Endothelial cell of umbilical vein (primary cell): ENCODE data around the gene VPS52. TPM values are rescaled to one million over a fixed set of nuclear protein-coding genes. Genes with fewer than 3 reads are reported as not detected.
"Not testable (repeated sequence)": the region's sequence is repeated elsewhere in the genome, so short reads cannot be mapped to it uniquely, and the experiment has no call there.

ENCODE experiments used
- BruUV-seq: library from RNA; stranded (reverse); fragments of 400-500 nt; replicated peaks from 2 replicates; lab custom pipeline; 2021; lab: Mats Ljungman, UMichigan
- CTCF ChIA-PET: fragments of 300-600, 350-600 bp; sonication (Branson Sonifier 250); formaldehyde crosslinking; loops from one replicate; lab custom pipeline; 2021; ENCODE audit warnings: antibody characterized with exemption, inconsistent platforms; lab: Charles Lee
- POLR2A ChIA-PET: fragments of 300-600, 350-600 bp; sonication (Branson Sonifier 250); formaldehyde crosslinking; loops from one replicate; lab custom pipeline; 2021; ENCODE audit warnings: antibody characterized with exemption, inconsistent platforms; lab: Charles Lee
- DNase-seq: peaks from one replicate; pipeline ENCODE4 v3.0.0-alpha.2; 2011; ENCODE audit warnings: low read depth, low spot score
- FAIRE-seq: peaks from 2 replicates; lab custom pipeline; 2011; peaks lifted over from hg19 to GRCh38; lab: Jason Lieb, UNC
- H2AFZ ChIP-seq: 2 replicates; pipeline ENCODE4 v1.6.0; 2012; ENCODE audit warnings: low read depth, low read length, control low read depth, inconsistent platforms
- H3K27ac ChIP-seq: 2 replicates; pipeline ENCODE4 v1.5.1; 2011; ENCODE audit warnings: low read depth, mild to moderate bottlenecking, control low read depth, low read length, moderate library complexity; ENCODE audit not compliant: insufficient read depth
- H3K27me3 ChIP-seq, 2 experiments: 2 replicates each; pipeline versions ENCODE4 v1.6.0 to v1.6.1; 2011; ENCODE audit warnings: low read length in 2 of 2, mixed read lengths in 1 of 2; ENCODE audit not compliant: control insufficient read depth in 2 of 2, insufficient read depth in 2 of 2
- H3K36me3 ChIP-seq, 2 experiments: 2 replicates in 1 of 2; 3 replicates in 1 of 2; pipeline ENCODE4 v1.5.1; 2011; ENCODE audit warnings: low read length in 2 of 2, mild to moderate bottlenecking in 1 of 2, moderate library complexity in 1 of 2; ENCODE audit not compliant: control insufficient read depth in 2 of 2, insufficient read depth in 2 of 2; ENCODE audit errors: extremely low read depth in 1 of 2
- H3K4me1 ChIP-seq: 3 replicates; pipeline ENCODE4 v1.5.1; 2011; ENCODE audit warnings: mild to moderate bottlenecking, low read length; ENCODE audit not compliant: control insufficient read depth, insufficient read depth; ENCODE audit errors: extremely low read depth
- H3K4me2 ChIP-seq: 2 replicates; pipeline ENCODE4 v1.6.1; 2011; ENCODE audit warnings: low read length, control low read depth, mixed read lengths; ENCODE audit not compliant: insufficient read depth
- H3K4me3 ChIP-seq, 3 experiments: fragments of 200-600 bp in 1 of 3; sonication (generic), shearing (Covaris generic) in 1 of 3; replicated peaks in 1 of 3; 2 replicates each; pipeline ENCODE4 v1.5.1; 2011 to 2016; ENCODE audit warnings: control low read depth in 3 of 3, low read length in 3 of 3, mild to moderate bottlenecking in 2 of 3, inconsistent platforms in 1 of 3, low read depth in 1 of 3, moderate library complexity in 1 of 3; ENCODE audit not compliant: insufficient read depth in 1 of 3
- H3K79me2 ChIP-seq: 2 replicates; pipeline ENCODE4 v1.6.0; 2012; ENCODE audit warnings: low read length, inconsistent platforms; ENCODE audit not compliant: control insufficient read depth, insufficient read depth
- H3K9ac ChIP-seq: replicated peaks from 2 replicates; pipeline ENCODE3; 2011; ENCODE audit warnings: low read length, control low read depth; ENCODE audit not compliant: insufficient read depth; ENCODE audit errors: extremely low read depth
- H3K9me1 ChIP-seq: replicated peaks from 3 replicates; pipeline ENCODE4 v1.6.0; 2011; ENCODE audit warnings: mild to moderate bottlenecking, low read length; ENCODE audit not compliant: control insufficient read depth, insufficient read depth; ENCODE audit errors: extremely low read depth
- H3K9me3 ChIP-seq: replicated peaks from 2 replicates; pipeline ENCODE4 v1.5.1; 2012; ENCODE audit warnings: low read length, inconsistent platforms; ENCODE audit not compliant: control insufficient read depth, insufficient read depth
- H4K20me1 ChIP-seq: replicated peaks from 2 replicates; pipeline ENCODE3; 2011; ENCODE audit warnings: mild to moderate bottlenecking, low read length; ENCODE audit not compliant: control insufficient read depth, insufficient read depth; ENCODE audit errors: extremely low read depth
- EZH2 ChIP-seq: IDR thresholded peaks from 2 replicates; pipeline ENCODE4 v1.6.1; 2012; ENCODE audit warnings: borderline replicate concordance, low read depth, mild to moderate bottlenecking, moderate library complexity, low read length, inconsistent platforms; ENCODE audit not compliant: severe bottlenecking
- FOS ChIP-seq: IDR thresholded peaks from 2 replicates; pipeline ENCODE4 v1.6.1; 2011; ENCODE audit warnings: mild to moderate bottlenecking, low read length, moderate library complexity, borderline replicate concordance; ENCODE audit not compliant: insufficient read depth
- GATA2 ChIP-seq: IDR thresholded peaks from 2 replicates; pipeline ENCODE4 v1.7.0; 2011; ENCODE audit warnings: low read depth, mild to moderate bottlenecking, moderate library complexity, mixed read lengths, low read length; ENCODE audit not compliant: insufficient read length, insufficient read depth
- JUN ChIP-seq: IDR thresholded peaks from 2 replicates; pipeline ENCODE4 v1.6.1; 2011; ENCODE audit warnings: borderline replicate concordance, low read depth; ENCODE audit not compliant: insufficient read length, insufficient read depth
- MYC ChIP-seq: IDR thresholded peaks from one replicate; pipeline ENCODE4 v1.6.1; 2011; ENCODE audit warnings: mild to moderate bottlenecking, low read depth, low read length
- POLR2AphosphoS5 ChIP-seq: IDR thresholded peaks from 2 replicates; pipeline ENCODE4 v1.6.1; 2012; ENCODE audit warnings: low read depth, mild to moderate bottlenecking, control low read depth, low read length, moderate library complexity; ENCODE audit not compliant: insufficient read depth
- dilution Hi-C: fragments of 300-500 bp; cut with MboI; formaldehyde crosslinking; loops from one replicate; pipeline ENCODE4 v1.15.0; 2019; ENCODE audit warnings: low sequenced_read_pairs; ENCODE audit not compliant: extremely low pct_ligation_motif_present
- intact Hi-C: fragments of 100-400 bp; cut with micrococcal nuclease; formaldehyde crosslinking; loops from one replicate; pipeline ENCODE4 v1.10.0; 2022
- polyA plus RNA-seq, 4 experiments: library from polyadenylated mRNA; depleted of rRNA in 3 of 4; stranded (reverse) in 3 of 4; unstranded in 1 of 4; fragments of >200 nt; gene quantifications; 2 replicates each; pipeline versions ENCODE4 v1.2.1 to v1.2.3, GENCODE V29; 2011 to 2012; ENCODE audit warnings: missing spikeins in 1 of 4
- total RNA-seq: library from RNA; stranded (reverse); gene quantifications from 2 replicates; pipeline ENCODE4 v1.2.3, GENCODE V29; 2021
- TF ChIP-seq, protein P1 (sequence below): IDR thresholded peaks from 2 replicates; pipeline ENCODE4 v1.6.1; 2011; ENCODE audit not compliant: insufficient read depth, insufficient read length
- TF ChIP-seq, protein P2 (sequence below), 2 donors: IDR thresholded peaks; 1 replicate in 1 of 2; 2 replicates in 1 of 2; pipeline ENCODE4 v1.5.1; 2011; ENCODE audit warnings: low read length in 2 of 2, mild to moderate bottlenecking in 2 of 2, moderate library complexity in 2 of 2, control low read depth in 1 of 2, inconsistent platforms in 1 of 2, low read depth in 1 of 2; ENCODE audit not compliant: insufficient read depth in 1 of 2; ENCODE audit errors: extremely low read depth in 1 of 2

Gene VPS52
- total and polyA plus RNA-seq, 2 donors (not counting 3 experiments of a cell fraction or from before 2014, with no cell fraction given) = 49.2 to 112 TPM

DNA sequence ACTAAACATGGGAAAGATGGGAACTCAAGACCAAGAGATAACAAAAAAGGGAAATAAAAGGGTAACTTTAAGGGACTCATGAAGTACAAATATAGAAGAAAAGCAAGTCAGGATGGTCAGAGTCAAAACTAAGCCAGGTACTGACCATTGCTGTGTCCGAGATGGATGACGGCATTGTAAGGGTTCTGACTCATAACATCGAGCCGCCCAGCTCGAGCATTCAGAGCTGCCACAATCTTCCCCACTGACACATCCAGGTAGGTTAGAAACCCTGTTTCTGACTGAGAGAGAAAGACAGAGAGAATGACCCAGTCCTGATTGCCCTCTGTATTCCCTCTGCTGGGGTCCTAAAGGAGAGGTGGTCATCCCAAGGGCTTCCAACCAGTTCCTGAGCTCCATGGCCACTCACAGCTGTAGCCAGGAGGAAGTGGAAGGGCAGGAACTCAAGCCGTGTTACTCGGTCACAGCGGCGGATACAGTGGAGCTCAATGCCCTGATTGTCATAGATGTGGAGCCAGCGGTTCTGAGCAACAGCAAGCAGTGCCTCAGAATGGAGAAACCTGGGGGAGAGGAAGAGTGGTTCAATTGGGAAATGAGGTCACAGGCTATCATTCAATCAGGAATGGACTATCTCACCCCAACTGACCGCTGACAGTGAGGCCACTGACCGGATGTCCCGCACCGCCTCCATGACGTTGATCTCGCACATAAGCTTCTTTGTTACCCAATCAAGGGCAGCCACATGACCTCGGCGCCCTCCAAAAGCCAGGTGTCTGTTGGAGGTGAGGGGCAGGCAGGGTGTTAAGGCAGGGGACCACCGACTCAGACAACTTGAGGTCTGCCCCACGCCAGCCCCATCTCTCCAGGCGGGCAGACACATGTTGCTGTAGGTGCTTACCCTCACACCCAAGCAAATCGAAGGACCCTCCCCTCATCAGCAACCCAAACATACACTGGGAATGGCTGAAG lies 15.6 kb upstream of the VPS52 start:
- Histone ChIP-seq H3K79me2 (peaks cover 27% of the 10 kb centered on the region), H3K4me2 (no peak overlapping the region), H3K36me3 (peaks cover 9 to 22% of the 10 kb centered on the region in 2 experiments), H3K9ac (no peak overlapping the region), H3K27me3 (no peaks in the 10 kb centered on the region), H2AFZ (no peak overlapping the region), H3K9me1 (no peaks in the 10 kb centered on the region), H3K4me1 (peaks cover 13% of the 10 kb centered on the region), H4K20me1 (no peaks in the 10 kb centered on the region), H3K27ac (no peak overlapping the region), H3K4me3 (no peak overlapping the region), H3K9me3 (no peaks in the 10 kb centered on the region)
- DNase-seq (no peak), FAIRE-seq (no peak)
- TF ChIP-seq GATA2 = no peak
- TF ChIP-seq FOS = no peak
- TF ChIP-seq, protein P1, sequence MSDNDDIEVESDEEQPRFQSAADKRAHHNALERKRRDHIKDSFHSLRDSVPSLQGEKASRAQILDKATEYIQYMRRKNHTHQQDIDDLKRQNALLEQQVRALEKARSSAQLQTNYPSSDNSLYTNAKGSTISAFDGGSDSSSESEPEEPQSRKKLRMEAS = no peak
- no peak for TF ChIP-seq POLR2AphosphoS5
- TF ChIP-seq JUN = no peak
- no peak for TF ChIP-seq EZH2
- TF ChIP-seq, protein P2, sequence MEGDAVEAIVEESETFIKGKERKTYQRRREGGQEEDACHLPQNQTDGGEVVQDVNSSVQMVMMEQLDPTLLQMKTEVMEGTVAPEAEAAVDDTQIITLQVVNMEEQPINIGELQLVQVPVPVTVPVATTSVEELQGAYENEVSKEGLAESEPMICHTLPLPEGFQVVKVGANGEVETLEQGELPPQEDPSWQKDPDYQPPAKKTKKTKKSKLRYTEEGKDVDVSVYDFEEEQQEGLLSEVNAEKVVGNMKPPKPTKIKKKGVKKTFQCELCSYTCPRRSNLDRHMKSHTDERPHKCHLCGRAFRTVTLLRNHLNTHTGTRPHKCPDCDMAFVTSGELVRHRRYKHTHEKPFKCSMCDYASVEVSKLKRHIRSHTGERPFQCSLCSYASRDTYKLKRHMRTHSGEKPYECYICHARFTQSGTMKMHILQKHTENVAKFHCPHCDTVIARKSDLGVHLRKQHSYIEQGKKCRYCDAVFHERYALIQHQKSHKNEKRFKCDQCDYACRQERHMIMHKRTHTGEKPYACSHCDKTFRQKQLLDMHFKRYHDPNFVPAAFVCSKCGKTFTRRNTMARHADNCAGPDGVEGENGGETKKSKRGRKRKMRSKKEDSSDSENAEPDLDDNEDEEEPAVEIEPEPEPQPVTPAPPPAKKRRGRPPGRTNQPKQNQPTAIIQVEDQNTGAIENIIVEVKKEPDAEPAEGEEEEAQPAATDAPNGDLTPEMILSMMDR (IDR thresholded peaks at IDR 0.05; ENCODE audit: extremely low read depth in 1 of 2, insufficient read depth in 1 of 2, low read depth in 1 of 2, low read length in 2 of 2) = no peak
- no peak for TF ChIP-seq MYC
- BruUV-seq = no TSS peak
- intact Hi-C loops (no loop called here), dilution Hi-C loops (no loop called here)
- CTCF ChIA-PET = interaction anchor here (0.9 kb wide), 1 partner anchor 10 kb away, joined by 3 read pairs; the partner anchor contains the start of gene B3GALT4
- POLR2A ChIA-PET = no interaction called here

DNA sequence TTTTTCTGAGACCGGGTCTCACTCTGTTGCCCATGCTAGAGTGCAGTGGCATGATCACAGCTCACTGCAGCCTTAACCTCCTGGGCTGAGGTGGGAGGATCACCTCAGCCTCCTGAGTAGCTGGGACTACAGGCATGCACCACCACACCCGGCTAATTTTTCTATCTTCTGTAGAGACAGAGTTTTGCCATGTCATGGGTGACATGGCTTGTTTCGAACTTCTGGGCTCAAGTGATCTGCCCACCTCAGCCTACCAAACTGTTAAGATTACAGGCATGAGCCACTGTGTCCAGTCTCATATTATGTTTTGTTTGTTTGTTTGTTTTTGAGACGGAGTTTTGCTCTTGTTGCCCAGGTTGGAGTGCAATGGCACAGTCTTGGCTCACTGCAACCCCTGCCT lies 13.5 kb upstream of the VPS52 start:
- H3K4me1 ChIP-seq = peaks cover 10% of the 10 kb centered on the region
- H3K9ac ChIP-seq, DNase-seq, dilution Hi-C loops, H3K27me3 ChIP-seq, H4K20me1 ChIP-seq, H3K27ac ChIP-seq, H3K9me3 ChIP-seq, H2AFZ ChIP-seq, CTCF ChIA-PET, intact Hi-C loops, BruUV-seq, H3K4me2 ChIP-seq, FAIRE-seq, POLR2A ChIA-PET, H3K9me1 ChIP-seq, H3K4me3 ChIP-seq: not testable (repeated sequence)
- H3K79me2 ChIP-seq = peaks cover 23% of the 10 kb centered on the region
- H3K36me3 ChIP-seq = peaks cover 7 to 21% of the 10 kb centered on the region in 2 experiments
